ENCODE measurements around the gene POU2F1. TPM values are rescaled to one million over a fixed set of nuclear protein-coding genes. Genes with fewer than 3 reads are reported as not detected.

The POU2F1 gene
- total RNA-seq, 1 experiment from 2014 or later, result 29.6 TPM

DNA sequence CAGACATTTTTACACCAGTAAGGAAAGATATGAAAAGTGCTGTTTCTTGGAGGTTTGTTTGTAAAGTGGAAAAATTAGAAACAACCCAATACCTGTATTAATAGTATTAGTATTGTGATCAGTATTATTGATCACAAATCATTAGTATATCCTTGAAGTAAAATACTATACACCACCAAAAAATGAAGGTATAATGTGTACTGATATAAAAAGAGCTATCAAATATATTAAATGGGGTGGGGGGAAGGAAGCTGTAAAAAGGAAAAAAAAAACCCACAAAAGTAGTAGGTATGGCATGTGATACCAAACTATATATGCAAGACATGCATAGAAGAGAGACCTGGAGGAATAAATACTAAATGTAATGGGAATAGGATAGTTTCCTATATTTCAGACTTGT, 46.3 kb downstream of the POU2F1 start:
- H3K36me3 Mint-ChIP-seq (ENCODE audit: insufficient read depth, unreplicated experiment), result no peaks in the 10 kb centered on the region
- no peak overlapping the region for H3K27ac Mint-ChIP-seq (ENCODE audit: unreplicated experiment)
- no peak for TF ChIP-seq CTCF (IDR thresholded peaks at IDR 0.05; ENCODE audit: insufficient read depth in 1 of 2, low read depth in 1 of 2, low read length in 1 of 2, severe bottlenecking in 1 of 2, unreplicated experiment in 1 of 2)
- Histone ChIP-seq H3K36me3 (ENCODE audit: control insufficient read depth, insufficient read depth, low read length) (no peaks in the 10 kb centered on the region), H3K27me3 (replicated peaks; ENCODE audit: control insufficient read depth, insufficient read depth, low read length) (no peaks in the 10 kb centered on the region), H3K9me3 (no peaks in the 10 kb centered on the region), H3K4me3 (ENCODE audit: low read depth, low read length) (no peak overlapping the region), H3K4me1 (no peaks in the 10 kb centered on the region)
- intact Hi-C loops (cut with micrococcal nuclease; ENCODE audit: unreplicated experiment), result loop anchor here (2.0 kb wide), 2 partner anchors 22 to 268 kb away; no protein-coding TSS in a partner anchor
- H3K4me1 Mint-ChIP-seq (ENCODE audit: low read depth, unreplicated experiment), result peaks cover 7% of the 10 kb centered on the region
- H3K27me3 Mint-ChIP-seq (ENCODE audit: insufficient read depth, unreplicated experiment), result no peaks in the 10 kb centered on the region
- H3K4me3 Mint-ChIP-seq (ENCODE audit: unreplicated experiment), result no peak overlapping the region
- ChIA-PET POLR2A (no interaction called here), CTCF (interaction anchor here (0.5 to 2.7 kb wide), 4 partner anchors 25 to 373 kb away, joined by 3 to 31 read pairs (median 4); no protein-coding TSS in a partner anchor)
- BruUV-seq (replicated peaks), result no TSS peak
- no peaks in the 10 kb centered on the region for H3K9me3 Mint-ChIP-seq (ENCODE audit: unreplicated experiment)
- no peak for DNase-seq

DNA sequence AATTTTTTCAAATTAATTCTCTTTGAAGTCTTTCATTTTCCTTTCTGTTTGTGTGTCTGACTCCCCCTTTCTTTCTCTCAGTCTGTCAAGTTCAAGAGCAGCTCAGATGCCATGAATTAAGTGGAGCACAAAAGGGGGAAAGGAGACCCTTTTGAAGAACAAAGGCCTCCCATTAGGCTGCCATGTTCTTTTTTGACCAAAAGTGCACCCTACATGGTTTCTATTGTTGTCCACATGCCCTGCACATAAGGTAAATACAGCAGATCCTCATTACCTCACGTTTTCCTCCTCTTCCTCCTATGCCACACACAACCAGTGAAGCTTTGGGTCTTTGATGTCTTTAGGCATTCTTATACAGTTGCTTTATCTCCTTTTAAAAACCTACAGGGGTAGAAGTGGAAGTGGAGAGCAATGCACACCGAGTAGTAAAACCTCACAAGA, 47.7 kb downstream of the POU2F1 start:
- no TSS peak for BruUV-seq (replicated peaks)
- TF ChIP-seq CTCF (IDR thresholded peaks at IDR 0.05; ENCODE audit: insufficient read depth in 1 of 2, low read depth in 1 of 2, low read length in 1 of 2, severe bottlenecking in 1 of 2, unreplicated experiment in 1 of 2), result no peak
- ChIA-PET POLR2A (no interaction called here), CTCF (interaction anchor here (0.6 to 2.7 kb wide), 5 partner anchors 29 to 265 kb away, joined by 3 to 31 read pairs (median 5); no protein-coding TSS in a partner anchor)
- H3K36me3 Mint-ChIP-seq (ENCODE audit: insufficient read depth, unreplicated experiment), result no peaks in the 10 kb centered on the region
- no peak for DNase-seq
- H3K36me3 ChIP-seq (ENCODE audit: control insufficient read depth, insufficient read depth, low read length), result no peaks in the 10 kb centered on the region
- H3K4me3 Mint-ChIP-seq (ENCODE audit: unreplicated experiment), result no peak overlapping the region
- H3K9me3 ChIP-seq, result no peaks in the 10 kb centered on the region
- H3K4me3 ChIP-seq (ENCODE audit: low read depth, low read length), result no peak overlapping the region
- no peaks in the 10 kb centered on the region for H3K9me3 Mint-ChIP-seq (ENCODE audit: unreplicated experiment)
- H3K27me3 ChIP-seq (replicated peaks; ENCODE audit: control insufficient read depth, insufficient read depth, low read length), result no peaks in the 10 kb centered on the region
- H3K4me1 Mint-ChIP-seq (ENCODE audit: low read depth, unreplicated experiment), result peaks cover 7% of the 10 kb centered on the region
- H3K4me1 ChIP-seq, result no peaks in the 10 kb centered on the region
- no peaks in the 10 kb centered on the region for H3K27me3 Mint-ChIP-seq (ENCODE audit: insufficient read depth, unreplicated experiment)
- H3K27ac Mint-ChIP-seq (ENCODE audit: unreplicated experiment), result no peak overlapping the region
- intact Hi-C loops (cut with micrococcal nuclease; ENCODE audit: unreplicated experiment), result loop anchor here (1.0 to 2.0 kb wide), 3 partner anchors 75 to 174 kb away; no protein-coding TSS in a partner anchor

DNA sequence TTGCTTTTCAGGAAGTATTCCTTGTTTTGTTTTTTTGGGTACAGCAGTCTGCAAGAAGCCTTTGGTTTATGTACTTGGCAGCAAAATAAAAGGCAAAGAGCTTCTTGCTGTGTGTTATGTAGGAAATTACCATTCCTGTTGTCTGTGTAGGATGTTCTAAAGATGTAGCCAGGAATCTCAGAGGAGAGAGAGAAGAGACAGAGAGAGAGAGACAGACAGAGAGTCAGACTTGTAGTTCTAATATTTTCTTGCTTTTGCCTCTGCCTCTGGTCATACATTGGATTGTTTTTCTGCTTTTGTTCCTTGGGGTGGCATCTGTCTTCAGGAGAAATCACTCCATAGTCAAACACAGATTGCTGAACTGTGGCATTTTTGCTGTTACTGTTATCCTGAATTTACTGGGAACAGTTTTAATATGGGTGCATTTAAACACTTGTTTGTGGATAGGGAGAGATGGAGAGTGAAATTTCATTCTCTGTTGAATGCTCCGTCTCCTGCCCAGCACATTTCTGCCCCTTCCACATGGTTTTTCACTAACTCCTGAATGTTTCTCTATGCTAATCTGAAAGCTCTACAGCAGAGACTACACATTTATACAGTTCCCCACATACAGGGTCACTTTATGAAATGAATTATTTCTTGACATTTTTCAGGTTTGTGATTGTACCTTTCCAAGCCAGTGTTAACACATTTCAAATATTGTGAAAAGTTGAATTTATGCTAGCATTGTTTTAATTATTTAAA, 49.8 kb downstream of the POU2F1 start:
- no TSS peak for BruUV-seq (replicated peaks)
- H3K4me3 ChIP-seq (ENCODE audit: low read depth, low read length), result no peak overlapping the region
- ChIA-PET POLR2A (no interaction called here), CTCF (interaction anchor here (0.6 kb wide), 3 partner anchors 44 to 446 kb away, joined by 3 to 4 read pairs (median 3); no protein-coding TSS in a partner anchor)
- Mint-ChIP-seq H3K4me3 (ENCODE audit: unreplicated experiment) (no peak overlapping the region), H3K27me3 (ENCODE audit: insufficient read depth, unreplicated experiment) (no peaks in the 10 kb centered on the region), H3K27ac (ENCODE audit: unreplicated experiment) (no peak overlapping the region), H3K4me1 (ENCODE audit: low read depth, unreplicated experiment) (peaks cover 7% of the 10 kb centered on the region), H3K36me3 (ENCODE audit: insufficient read depth, unreplicated experiment) (no peaks in the 10 kb centered on the region), H3K9me3 (ENCODE audit: unreplicated experiment) (no peaks in the 10 kb centered on the region)
- no peaks in the 10 kb centered on the region for H3K36me3 ChIP-seq (ENCODE audit: control insufficient read depth, insufficient read depth, low read length)
- H3K27me3 ChIP-seq (replicated peaks; ENCODE audit: control insufficient read depth, insufficient read depth, low read length), result no peaks in the 10 kb centered on the region
- intact Hi-C loops (cut with micrococcal nuclease; ENCODE audit: unreplicated experiment), result no loop called here
- no peaks in the 10 kb centered on the region for H3K4me1 ChIP-seq
- no peaks in the 10 kb centered on the region for H3K9me3 ChIP-seq
- no peak for TF ChIP-seq CTCF (IDR thresholded peaks at IDR 0.05; ENCODE audit: insufficient read depth in 1 of 2, low read depth in 1 of 2, low read length in 1 of 2, severe bottlenecking in 1 of 2, unreplicated experiment in 1 of 2)
- DNase-seq, result no peak

Measured in Caco-2 (cell line).